ENCODE data around the gene SUV39H1.

The SUV39H1 gene

DNA sequence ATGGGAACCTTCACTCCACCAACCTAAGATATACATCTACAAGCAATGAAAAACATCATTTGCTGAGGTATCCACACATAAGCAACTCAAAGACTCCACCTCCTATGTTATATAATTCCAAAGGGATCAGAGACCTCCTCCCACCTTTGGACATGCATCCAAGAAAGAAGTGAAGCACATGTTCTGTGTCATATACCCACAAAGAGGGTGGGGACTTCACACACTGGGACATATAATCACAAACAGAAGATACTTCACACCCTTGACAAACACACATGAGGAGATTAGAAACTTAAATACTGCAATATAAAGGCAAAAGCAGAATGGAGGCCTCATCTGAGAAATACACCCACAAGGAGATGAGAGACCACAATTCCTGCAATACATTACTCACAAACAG, 25.4 kb downstream of the SUV39H1 start:
- ChIA-PET POLR2A (no interaction called here), CTCF (no interaction called here)
- TF ChIP-seq CTCF (IDR thresholded peaks at IDR 0.05; ENCODE audit: insufficient read depth, low read length, missing control alignments) = no peak
- H3K4me3 ChIP-seq (ENCODE audit: low read depth, low read length) = no peak overlapping the region
- DNase-seq (ENCODE audit: low read depth, low spot score) = no peak

DNA sequence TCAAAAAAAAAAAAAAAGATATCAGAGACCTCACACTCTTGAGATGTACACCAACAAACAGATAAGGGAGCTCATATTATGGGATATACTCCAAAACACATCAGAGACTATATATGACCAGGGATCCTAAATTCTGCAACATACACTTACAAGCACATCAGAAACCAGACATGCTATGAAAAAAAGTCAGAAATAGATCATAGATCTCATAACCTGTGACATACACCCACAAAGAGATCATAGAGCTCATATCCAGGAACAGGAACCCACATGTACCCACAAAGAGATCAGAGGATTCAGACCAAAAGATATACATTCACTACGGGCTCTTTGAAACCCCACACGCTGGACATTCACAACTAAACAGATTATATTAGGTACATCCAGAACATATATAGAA, 30.1 kb downstream of the SUV39H1 start:
- no peak for TF ChIP-seq CTCF (IDR thresholded peaks at IDR 0.05; ENCODE audit: insufficient read depth, low read length, missing control alignments)
- CTCF ChIA-PET = interaction anchor here (1.2 kb wide), 1 partner anchor 11 kb away, joined by 3 read pairs; no protein-coding TSS in a partner anchor
- H3K4me3 ChIP-seq (ENCODE audit: low read depth, low read length) = no peak overlapping the region
- POLR2A ChIA-PET = no interaction called here
- no peak for DNase-seq (ENCODE audit: low read depth, low spot score)

DNA sequence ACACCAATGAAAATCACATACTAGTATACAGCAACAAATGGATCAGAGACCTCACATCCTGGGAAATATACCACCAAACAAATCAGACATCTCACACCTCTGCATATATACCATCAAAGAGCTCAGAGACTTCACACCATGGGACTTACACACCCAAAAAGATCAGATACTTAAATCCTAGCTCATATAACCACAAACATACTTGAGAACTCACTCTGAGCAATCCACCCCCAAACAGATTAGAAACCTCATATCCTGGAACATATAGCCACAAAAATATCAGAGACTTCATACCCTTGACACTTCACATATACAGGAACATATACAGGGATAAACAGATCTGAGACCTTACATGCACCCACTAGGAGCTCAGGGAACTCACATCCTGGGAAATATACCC, 32.1 kb downstream of the SUV39H1 start:
- DNase-seq (ENCODE audit: low read depth, low spot score) = no peak
- ChIA-PET POLR2A (no interaction called here), CTCF (no interaction called here)
- TF ChIP-seq CTCF (IDR thresholded peaks at IDR 0.05; ENCODE audit: insufficient read depth, low read length, missing control alignments) = no peak
- no peak overlapping the region for H3K4me3 ChIP-seq (ENCODE audit: low read depth, low read length)

- peak overlapping the region; percentile 52 for H3K4me3 ChIP-seq (ENCODE audit: low read depth, low read length)
- POLR2A ChIA-PET = interaction anchor here (1.3 kb wide), 1 partner anchor 60 kb away, joined by 3 read pairs; no protein-coding TSS in a partner anchor
- CTCF ChIA-PET = interaction anchor here (1.2 kb wide), 1 partner anchor 41 kb away, joined by 3 read pairs; no protein-coding TSS in a partner anchor
- DNase-seq (ENCODE audit: low read depth, low spot score) = no peak
- TF ChIP-seq CTCF (IDR thresholded peaks at IDR 0.05; ENCODE audit: insufficient read depth, low read length, missing control alignments) = no peak
These were observed 39.8 kb downstream of the SUV39H1 start for GRCh38 chrX:48736303-48736702.

DNA sequence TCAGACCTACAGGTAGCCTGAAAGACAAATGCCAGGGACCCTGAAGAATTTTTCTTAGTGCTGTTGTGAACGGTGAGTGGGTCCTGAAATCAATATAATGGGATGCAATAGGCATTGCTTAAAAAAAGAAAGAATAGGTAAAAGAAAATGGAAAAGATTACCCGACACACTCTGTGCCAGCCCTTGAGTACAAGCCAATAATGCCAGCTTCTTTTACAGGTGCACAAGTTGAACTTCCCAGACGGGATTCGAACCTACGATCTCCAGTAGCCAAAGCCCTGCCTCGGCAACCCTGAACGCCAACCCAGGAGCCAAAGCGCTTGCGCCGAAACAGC, 40.3 kb downstream of the SUV39H1 start:
- no peak for TF ChIP-seq CTCF (IDR thresholded peaks at IDR 0.05; ENCODE audit: insufficient read depth, low read length, missing control alignments)
- CTCF ChIA-PET = no interaction called here
- H3K4me3 ChIP-seq (ENCODE audit: low read depth, low read length) = peak overlapping the region; percentile 52
- POLR2A ChIA-PET = interaction anchor here (0.7 to 1.4 kb wide), 3 partner anchors 40 to 97 kb away, joined by 3 to 5 read pairs (median 3); partner anchors contain the start of gene SUV39H1
- no peak for DNase-seq (ENCODE audit: low read depth, low spot score)

DNA sequence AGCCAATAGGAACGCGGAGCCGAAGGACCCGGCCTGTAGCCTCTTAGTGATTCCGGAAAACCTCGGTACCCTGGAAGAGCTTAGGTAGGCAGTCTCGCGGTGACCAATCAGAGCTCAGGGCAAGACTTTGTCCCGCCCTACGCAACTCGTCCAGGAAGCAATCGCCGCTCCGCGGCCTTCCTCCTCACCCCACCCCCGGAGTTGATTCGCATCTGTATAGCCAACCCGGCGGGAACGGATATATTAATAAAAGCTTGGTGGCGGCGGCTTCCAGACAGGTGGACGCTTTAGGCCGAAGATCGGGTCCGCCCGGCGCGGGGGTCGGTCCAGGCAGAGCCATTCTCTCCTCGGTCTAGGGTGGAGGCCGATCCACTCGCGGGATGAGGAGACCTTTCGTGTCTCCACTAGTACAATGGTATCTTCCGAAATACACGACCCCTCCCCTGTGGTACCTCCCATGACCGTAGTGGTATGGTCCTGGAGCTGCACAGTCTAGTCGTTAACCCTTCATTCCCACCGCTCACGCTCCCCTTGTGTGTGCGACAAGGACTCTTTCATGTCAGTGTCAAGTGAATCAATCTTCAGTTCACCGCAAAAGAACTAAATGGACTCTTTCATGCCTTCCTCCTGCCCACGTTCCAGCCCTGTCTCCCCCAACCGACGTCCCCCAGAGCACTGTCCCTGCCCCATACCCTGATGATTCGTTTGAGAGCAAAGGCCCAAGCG, 40.8 kb downstream of the SUV39H1 start:
- peak overlapping the region; percentile 68 for H3K4me3 ChIP-seq (ENCODE audit: low read depth, low read length)
- no peak for TF ChIP-seq CTCF (IDR thresholded peaks at IDR 0.05; ENCODE audit: insufficient read depth, low read length, missing control alignments)
- peak; percentile 84 for DNase-seq (ENCODE audit: low read depth, low spot score)
- POLR2A ChIA-PET = interaction anchor here (0.7 to 1.4 kb wide), 3 partner anchors 41 to 98 kb away, joined by 3 to 5 read pairs (median 3); partner anchors contain the start of gene SUV39H1
- CTCF ChIA-PET = interaction anchor here (1.1 to 1.2 kb wide), 2 partner anchors 11 to 13 kb away, joined by 3 read pairs; no protein-coding TSS in a partner anchor
